GM19468 (cell line): ENCODE measurements around the gene SOCS7.

ENCODE experiments used
- ATAC-seq: cut with Tn5 transposase; IDR thresholded peaks from one replicate; pipeline ENCODE4 v1.9.1; 2021; ENCODE audit warnings: mild to moderate bottlenecking, moderate library complexity, moderate number of reproducible peaks; ENCODE audit not compliant: unreplicated experiment; ENCODE audit errors: extremely low read depth

SOCS7 gene

DNA sequence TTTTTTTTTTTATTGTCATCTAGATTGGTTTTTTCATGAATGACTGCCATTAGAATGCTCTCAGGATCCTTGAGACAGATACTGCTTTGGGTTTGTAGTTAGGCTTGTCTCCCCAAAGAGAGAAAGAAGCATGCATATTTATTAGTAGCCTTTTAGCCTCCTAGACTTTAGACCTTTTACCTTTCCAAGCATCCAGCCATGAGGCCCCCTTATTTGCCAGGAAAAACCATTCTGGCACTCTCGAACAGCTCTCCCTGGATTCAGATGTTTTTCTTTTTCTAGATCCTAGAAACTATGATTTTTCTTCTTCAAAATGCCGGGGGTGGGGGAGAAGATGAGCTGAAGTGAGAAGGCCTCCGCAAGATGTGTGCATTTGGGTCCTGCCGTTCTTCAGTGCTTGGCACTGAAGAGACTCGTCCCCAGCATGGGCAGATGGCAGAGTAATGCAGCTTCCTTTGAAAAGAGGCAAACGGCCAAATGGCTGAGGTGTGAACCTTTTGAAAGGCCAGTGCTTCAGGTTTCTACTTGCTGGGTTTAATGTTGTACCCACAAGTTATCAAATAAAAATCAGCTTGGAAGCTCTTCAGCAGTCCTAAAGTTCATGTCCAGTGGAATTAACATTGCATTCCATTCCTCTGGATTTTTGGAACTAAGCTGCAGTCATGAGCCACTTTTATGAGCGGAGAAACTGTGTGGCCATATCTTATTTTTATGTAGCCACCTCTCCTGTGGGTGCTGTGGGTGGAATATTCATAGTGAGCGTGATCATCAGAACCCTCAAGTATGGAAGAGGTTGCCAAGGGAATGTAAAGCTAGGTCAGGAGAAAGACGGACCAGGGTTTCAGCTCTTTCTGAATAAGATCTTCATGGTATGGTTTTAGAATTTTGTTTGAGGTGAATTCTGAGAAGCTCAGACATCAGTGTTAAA, 7.2 kb downstream of the SOCS7 start:
- ATAC-seq, result no peak

DNA sequence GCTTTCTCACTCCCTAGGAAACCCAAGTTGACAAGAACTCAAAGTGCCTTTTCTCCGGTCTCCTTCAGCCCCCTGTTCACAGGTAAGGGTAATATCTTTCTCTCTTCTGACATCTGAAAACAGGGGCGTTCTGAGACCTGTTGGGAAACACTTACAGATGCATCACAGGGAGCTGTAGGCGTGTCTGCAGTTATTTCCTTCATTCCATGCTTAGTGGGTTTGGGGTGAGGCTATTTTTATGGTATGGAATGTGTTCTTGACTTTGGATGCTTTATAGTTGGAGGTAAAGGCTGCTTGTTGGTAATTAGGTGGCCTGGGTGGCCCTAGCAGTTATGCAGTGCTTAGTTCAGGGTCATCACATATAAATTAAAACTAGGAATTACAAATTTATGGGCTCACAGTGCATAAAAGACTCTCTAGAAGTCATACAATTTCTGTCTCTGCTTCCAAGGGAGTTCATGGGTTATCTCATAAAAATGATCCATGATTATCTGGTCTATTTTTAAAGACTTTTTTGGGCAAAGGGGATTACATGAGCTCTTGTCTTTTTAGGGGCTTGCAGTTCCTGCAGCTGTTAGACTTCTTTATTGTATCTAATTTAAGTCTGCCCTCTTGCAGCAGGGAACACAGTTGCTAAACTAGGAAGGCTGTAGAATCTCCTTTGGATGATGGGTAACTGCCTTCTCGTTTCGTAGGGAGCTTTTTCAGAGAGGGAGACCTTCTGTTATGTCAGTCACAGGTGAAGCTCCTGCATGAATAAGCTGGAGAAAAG, 10.2 kb downstream of the SOCS7 start:
- no peak for ATAC-seq

GRCh38 chr17:38363016-38363415, 11.4 kb downstream of the SOCS7 start:
- ATAC-seq, result no peak

GRCh38 chr17:38364741-38365140, 13.1 kb downstream of the SOCS7 start:
- no peak for ATAC-seq

- ATAC-seq, result no peak
Observed at GRCh38 chr17:38369124-38369886, 17.7 kb downstream of the SOCS7 start.

GRCh38 chr17:38379448-38379847, 27.8 kb downstream of the SOCS7 start:
- ATAC-seq, result no peak

GRCh38 chr17:38395090-38395489, 43.4 kb downstream of the SOCS7 start:
- no peak for ATAC-seq

- ATAC-seq, result no peak
Observed at GRCh38 chr17:38397227-38397626, 45.6 kb downstream of the SOCS7 start.

- no peak for ATAC-seq
Observed at GRCh38 chr17:38400286-38400685, 48.6 kb downstream of the SOCS7 start.

DNA sequence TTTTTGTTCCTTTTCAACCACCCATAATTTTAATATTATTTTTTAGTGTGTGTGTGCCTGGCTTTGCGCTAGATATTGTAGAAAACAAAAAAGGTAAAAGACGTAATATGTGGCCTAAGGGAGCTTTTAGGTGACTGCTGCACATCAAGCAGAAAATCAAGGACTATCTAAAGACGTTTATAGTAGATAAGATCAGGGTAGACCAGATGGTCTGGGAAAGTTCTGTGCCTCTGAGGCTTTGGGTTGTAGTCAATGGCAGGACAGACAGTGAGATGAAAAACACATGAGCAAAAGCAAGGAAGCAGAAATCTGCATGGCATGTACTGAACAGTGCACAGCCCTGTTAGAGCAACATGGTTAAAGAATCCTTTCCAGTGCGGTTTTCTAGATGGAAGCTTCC, 49.8 kb downstream of the SOCS7 start:
- ATAC-seq, result no peak

DNA sequence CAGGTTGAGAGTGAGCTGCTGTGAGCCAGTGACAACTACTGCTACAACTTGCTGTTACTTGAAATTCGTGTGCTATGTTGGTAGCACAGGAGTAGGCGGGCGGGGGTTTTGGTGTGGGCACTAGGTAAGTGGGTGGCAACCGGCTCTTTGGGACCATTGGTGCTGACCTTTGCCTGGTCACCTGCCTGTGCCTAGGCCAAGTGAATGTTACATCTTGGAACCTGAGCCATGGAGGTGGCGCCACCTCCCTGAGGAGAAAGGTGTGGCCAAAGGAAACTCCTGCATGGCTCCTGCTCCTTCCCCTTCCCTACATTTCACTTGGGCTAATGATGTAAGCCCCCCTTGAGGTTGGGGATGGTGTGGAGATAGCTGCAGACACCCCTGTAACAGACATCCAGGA, 51.3 kb downstream of the SOCS7 start:
- ATAC-seq, result no peak

- ATAC-seq, result no peak
Observed at GRCh38 chr17:38403491-38403890, 51.8 kb downstream of the SOCS7 start.

GRCh38 chr17:38404174-38404943, 52.7 kb downstream of the SOCS7 start:
- ATAC-seq, result no peak

DNA sequence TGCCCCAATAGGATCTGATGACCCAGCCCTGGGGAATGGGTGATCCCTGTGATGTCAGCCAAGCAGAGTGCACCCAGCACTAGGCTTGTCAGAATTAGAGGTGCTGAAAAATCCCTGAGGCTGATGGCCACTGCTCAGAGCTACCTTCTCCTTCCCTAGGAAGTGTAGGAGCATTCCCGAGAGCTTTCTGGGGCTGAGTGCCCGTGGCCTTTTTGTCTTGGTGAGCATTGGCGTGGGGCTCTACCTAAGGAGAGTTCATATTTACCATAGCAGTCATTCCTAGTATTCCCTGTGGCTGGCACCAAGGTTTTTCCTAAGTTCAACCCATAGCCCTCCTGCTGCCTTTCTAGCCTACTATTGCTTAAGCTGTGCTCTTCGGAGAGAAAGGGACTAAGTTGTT, 54.0 kb downstream of the SOCS7 start:
- ATAC-seq, result no peak

DNA sequence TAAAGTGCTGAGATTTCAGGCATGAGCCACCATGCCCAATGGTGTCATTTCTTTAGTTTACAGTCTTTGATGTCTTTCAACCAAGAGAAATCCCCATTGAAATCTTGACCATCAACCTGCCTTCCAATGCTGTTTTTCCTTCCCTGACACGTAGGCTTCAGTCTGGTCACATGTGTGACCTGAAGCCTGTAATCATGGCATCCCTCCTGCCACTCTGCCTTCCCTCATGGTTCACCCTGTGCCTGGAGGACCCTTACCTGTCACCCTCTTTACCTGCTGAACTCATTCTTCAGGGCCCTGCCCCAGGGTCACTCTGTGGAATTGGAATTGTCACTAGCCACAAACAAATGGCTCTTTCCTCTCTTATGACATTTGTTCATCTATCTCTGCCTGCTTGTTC, 58.6 kb downstream of the SOCS7 start:
- ATAC-seq, result no peak

GRCh38 chr17:38415250-38416194, 63.9 kb downstream of the SOCS7 start:
- ATAC-seq, result no peak

GRCh38 chr17:38416840-38417209, 65.2 kb downstream of the SOCS7 start:
- ATAC-seq, result no peak

DNA sequence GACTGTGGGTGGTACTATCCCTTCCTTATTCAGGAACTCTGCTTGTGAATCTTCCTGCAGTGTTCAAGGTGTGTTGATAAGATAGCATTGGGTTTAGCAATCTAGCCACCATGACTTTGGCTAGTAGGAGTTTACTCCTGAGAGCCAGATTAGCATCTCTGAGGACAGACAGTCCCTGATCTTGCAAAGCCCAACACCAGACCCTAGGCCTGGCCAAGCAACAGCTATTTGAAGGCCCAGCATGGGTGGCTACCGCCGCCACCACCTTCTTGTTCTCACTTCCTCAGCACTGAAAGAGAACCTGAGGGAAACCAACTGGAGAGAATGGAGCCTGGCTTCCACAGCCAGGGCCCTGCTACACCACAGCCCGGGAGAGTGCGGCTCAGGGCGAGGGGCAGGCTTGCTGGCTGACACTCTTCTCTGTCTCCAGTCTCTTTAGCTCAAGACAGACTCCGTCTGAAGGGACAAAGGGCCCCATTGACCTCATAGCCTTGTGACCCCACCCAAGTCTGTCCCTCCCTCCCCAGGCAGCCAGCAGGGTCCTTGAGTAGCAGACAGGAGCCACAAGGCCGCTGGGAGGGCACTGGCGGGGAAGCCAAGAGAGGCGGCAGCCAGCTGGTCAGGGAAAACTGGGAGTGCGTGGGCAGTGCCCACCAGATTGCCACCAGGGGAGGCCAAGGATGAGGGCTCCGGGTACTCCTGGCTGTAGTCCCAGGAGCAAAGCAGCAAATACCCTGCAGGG, 65.7 kb downstream of the SOCS7 start:
- ATAC-seq, result no peak
